ENCODE data around the gene CCS.

GRCh38 chr11:66562275-66562674, 30.7 kb upstream of the CCS start:
- TF ChIP-seq POLR2A (IDR thresholded peaks at IDR 0.05): no peak
- TF ChIP-seq CTCF (IDR thresholded peaks at IDR 0.05): no peak
- no peak for TF ChIP-seq POLR2AphosphoS5 (IDR thresholded peaks at IDR 0.05)
